ENCODE measurements around the gene COL18A1. TPM values are rescaled to one million over a fixed set of nuclear protein-coding genes. Genes with fewer than 3 reads are reported as not detected.

COL18A1 gene
- total RNA-seq, 1 experiment from 2014 or later = 838 TPM

DNA sequence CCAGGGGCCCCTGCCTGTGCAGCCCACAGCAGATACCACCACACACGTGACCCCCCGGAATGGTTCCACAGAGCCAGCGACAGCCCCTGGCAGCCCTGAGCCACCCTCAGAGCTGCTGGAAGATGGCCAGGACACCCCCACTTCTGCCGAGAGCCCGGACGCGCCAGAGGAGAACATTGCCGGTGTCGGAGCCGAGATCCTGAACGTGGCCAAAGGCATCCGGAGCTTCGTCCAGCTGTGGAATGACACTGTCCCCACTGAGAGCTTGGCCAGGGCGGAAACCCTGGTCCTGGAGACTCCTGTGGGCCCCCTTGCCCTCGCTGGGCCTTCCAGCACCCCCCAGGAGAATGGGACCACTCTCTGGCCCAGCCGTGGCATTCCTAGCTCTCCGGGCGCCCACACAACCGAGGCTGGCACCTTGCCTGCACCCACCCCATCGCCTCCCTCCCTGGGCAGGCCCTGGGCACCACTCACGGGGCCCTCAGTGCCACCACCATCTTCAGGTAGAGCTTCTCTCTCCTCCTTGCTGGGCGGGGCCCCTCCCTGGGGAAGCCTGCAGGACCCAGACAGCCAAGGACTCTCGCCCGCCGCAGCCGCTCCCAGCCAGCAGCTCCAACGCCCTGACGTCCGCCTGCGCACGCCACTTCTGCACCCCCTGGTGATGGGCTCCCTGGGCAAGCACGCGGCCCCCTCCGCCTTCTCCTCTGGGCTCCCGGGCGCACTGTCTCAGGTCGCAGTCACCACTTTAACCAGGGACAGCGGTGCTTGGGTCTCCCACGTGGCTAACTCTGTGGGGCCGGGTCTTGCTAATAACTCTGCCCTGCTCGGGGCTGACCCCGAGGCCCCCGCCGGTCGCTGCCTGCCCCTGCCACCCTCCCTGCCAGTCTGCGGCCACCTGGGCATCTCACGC lies 51.0 kb downstream of the COL18A1 start:
- in situ Hi-C loops (cut with HindIII; ENCODE audit: low pct_unique_long_range_greater_than_20kb, low sequenced_read_pairs) = no loop called here
- DNase-seq (ENCODE audit: low read depth) = no peak

DNA sequence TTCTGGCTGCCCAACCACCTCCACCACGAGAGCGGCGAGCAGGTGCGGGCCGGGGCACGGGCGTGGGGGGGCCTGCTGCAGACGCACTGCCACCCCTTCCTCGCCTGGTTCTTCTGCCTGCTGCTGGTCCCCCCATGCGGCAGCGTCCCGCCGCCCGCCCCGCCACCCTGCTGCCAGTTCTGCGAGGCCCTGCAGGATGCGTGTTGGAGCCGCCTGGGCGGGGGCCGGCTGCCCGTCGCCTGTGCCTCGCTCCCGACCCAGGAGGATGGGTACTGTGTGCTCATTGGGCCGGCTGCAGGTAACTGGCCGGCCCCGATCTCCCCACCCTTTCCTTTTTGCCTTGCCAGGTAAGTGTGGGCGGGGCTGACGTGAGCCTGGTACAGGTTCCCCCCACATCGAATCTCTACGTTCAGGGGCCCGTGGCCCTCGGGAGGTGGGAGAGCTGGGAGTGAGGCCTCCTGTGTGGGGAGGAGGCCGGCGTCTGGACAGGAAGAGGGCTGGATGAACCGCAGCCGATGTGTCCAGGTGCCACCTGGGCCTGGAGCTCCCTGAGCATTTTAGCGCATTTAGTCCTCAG lies 51.7 kb downstream of the COL18A1 start:
- in situ Hi-C loops (cut with HindIII; ENCODE audit: low pct_unique_long_range_greater_than_20kb, low sequenced_read_pairs) = no loop called here
- DNase-seq (ENCODE audit: low read depth) = no peak

DNA sequence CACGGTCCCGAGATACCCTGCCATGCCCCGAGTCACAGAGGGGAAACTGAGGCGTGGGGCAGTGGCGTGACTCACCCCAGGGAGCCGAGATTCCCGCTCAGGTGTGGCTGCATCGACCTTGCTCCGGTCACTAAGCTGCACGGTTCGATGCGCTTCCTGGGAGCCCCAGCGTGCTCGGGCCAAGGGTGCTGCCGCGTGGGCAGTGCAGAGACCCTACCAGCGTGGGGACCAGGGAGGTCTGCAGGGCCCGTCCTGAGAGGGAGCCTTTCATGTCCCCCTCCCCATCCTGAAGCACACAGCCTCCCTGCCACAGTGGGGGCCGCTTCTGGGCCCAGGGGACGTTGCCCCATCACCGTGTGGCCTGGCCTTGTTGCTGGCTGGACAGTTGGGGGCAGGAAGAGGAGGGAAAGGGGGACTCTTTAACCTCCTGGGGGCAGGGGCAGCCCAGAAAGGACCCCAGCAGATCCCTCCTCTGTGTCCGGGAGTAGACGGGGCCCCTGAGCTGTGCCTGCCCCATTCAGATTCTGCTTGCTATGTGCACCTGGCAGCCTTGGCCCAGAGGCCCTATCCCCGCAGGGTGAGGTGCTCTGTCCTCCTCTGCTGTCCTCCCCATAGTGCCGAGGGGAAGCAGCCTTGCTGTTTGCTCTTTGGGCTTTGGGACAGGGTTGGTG lies 52.3 kb downstream of the COL18A1 start:
- in situ Hi-C loops (cut with HindIII; ENCODE audit: low pct_unique_long_range_greater_than_20kb, low sequenced_read_pairs) = no loop called here
- no peak for DNase-seq (ENCODE audit: low read depth)

DNA sequence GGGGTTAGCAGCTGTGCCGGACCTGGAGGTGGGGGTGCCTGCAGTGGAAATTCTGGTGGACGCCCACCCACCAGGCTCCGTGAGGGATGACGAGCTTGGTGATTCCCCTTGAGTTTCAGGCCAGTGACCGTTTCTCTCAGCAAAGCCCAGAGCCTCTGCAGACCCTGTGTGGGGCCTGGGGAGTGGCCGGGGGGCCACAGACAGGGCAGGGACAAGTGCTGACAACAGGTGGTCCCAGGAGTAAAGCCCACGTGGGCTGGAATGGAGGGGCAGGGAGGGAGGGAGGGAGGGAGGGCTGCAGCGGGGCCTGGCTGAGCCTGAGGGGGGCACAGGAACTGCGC lies 52.8 kb downstream of the COL18A1 start:
- no peak for DNase-seq (ENCODE audit: low read depth)
- in situ Hi-C loops (cut with HindIII; ENCODE audit: low pct_unique_long_range_greater_than_20kb, low sequenced_read_pairs) = no loop called here

DNA sequence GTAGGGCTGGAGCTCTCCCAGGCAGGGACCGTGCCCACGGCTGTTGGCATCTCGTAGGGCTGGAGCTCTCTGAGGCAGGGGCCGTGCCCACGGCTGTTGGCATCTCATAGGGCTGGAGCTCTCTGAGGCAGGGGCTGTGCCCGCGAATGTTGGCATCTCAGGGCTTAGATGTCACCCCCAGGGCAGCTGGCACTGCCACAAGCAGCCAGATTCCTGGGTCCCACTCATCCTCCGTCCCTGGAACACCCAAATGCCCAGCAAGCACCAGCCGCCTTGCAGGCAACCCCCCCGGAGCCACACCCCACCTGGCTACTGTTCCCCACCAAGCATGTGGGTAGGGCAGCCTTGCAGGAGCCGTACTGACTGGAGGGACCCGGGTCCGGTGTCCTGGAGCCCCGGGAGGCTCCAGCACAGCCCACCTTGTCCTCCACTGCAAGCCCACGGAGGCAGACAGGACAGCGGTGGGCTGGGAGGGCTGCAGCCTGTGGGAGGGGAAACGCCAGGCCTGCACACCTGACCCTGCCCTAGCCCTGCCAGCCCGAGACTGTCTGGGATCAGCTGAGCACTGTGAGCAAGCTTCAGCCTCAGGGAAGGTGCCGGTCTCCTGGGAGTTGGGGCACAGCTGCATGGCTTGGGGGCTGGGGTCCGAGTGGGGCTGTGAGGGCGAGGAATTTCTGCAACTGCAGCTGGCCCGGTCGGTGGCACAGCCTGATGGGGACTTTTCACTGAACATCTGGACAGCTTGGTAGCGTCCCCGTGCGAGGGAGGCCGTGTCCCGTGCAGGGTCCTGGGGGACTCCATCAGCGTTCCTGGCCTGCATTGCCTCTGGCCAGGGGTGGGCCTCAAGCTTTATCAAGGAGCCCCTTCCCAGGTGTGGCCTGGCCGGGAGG lies 53.6 kb downstream of the COL18A1 start:
- no peak for DNase-seq (ENCODE audit: low read depth)
- in situ Hi-C loops (cut with HindIII; ENCODE audit: low pct_unique_long_range_greater_than_20kb, low sequenced_read_pairs) = no loop called here

DNA sequence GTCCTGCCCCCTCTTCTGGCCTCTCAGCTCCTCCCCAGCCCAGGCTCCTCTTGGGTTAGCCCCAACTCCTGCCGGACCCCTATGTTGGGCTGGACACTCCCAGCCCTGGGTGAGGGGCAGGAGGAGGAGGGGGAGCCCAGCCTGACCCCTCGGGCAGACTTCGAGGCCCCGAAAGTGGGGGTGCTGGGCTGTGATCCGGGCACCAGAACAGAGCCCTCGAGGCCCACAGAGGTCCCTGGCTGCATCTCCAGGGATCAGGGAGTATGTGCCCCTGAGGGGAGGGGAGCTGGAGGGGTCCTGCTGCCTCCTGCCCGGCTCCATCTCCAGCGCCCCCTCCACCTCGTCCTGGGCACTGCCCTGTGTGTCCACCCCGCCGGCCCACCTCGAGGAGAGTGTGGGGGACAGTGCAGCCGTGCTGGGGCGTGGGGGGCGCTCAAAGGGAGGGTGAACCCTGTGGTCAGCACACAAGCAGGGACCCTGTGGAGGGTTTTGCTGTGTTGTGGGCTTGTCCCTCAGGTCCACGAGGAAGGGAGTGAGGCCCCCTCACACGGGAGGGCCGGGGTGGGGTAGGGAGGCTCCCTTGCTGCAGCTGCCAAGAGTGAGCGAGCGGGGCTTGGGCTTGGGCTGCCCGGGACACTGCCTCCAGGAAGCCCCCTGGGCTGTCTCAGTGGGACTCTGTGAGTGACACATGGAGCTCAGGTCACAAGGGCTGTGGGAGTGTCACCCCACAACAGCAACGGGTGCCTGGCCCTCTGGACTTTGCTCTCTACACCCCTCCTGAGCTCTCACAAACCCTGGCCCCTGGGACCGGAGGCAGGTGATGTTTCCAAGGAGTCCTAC lies 54.4 kb downstream of the COL18A1 start:
- no peak for DNase-seq (ENCODE audit: low read depth)
- in situ Hi-C loops (cut with HindIII; ENCODE audit: low pct_unique_long_range_greater_than_20kb, low sequenced_read_pairs) = no loop called here

DNA sequence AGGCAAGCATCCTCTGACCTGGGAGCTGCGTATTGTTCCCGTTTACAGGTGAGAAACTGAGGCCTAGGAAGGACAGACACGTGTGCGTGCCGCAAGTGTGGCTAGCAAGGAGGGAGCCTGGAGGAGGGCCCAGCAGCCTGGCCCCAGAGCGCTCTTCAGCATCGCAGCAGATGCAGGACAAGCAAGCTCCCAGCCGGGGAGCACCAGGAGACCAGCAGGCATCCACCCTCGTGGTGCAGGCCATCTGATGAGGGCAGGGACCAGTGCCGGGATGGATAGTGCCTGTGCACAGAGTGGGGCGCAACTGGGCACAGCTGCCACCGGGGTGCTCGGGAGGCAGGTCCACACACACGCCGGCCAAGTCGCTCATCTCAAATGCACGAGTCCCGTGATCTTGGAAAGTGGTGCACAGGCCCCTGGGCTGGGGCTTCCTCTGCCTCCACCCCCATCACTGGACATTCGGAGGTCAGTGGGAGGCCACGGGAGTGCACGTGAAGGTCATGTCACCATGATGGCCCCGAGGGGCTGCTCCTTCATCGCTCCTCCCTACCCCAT lies 55.1 kb downstream of the COL18A1 start:
- in situ Hi-C loops (cut with HindIII; ENCODE audit: low pct_unique_long_range_greater_than_20kb, low sequenced_read_pairs) = no loop called here
- DNase-seq (ENCODE audit: low read depth) = no peak

DNA sequence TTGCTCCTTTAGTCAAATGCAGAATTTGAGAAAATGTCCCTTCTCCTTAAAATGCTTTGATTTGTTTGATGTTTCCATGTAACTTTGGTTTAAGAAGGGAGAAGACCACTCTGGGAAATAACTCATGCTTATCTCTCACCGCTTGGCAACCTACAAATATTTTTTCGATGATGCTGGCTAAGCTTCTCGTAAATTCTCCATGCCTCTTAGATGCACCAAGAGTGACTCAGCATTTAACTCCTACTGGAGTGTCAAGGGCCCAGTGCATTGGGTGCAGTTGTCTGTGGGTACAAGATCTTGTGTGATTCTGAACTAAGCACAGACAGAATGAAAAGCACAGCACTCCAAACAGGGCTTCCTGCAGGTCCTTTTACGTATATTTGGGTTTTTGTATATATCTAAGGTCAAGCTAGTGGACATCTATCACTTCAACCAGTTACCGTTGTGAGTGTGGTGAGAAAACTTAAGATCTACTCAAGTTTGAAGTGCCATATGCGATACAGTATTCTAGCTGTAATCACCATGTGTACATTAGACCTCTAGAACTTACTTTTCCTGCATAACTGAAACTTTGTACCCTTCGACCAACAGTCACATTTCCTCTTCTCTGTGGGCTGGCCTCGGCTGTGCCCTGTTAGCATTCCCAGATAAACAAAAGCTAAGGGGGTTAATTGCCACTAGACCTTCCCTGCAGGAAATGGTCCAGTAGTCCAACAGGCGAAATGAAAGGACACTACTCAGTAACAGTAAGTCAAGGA lies 55.8 kb downstream of the COL18A1 start:
- DNase-seq (ENCODE audit: low read depth) = peak; percentile 50
- in situ Hi-C loops (cut with HindIII; ENCODE audit: low pct_unique_long_range_greater_than_20kb, low sequenced_read_pairs) = no loop called here

DNA sequence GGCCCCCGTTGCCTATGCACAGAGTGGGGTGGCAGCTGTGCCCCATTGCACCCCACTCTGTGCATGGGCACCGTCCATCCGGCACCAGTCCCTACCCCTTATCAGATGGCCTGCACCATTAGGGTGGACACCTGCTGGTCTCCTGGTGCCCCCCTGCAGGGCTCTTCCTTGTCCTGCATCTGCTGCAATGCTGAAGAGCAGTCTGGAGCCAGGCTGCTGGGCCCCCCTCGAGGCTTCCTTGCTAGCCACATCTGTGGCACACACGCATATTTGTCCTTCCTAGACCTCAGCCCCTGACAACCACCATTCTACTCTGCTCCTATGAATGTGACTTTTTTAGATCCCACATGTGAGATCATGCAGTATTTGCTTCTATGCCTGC lies 56.4 kb downstream of the COL18A1 start:
- in situ Hi-C loops (cut with HindIII; ENCODE audit: low pct_unique_long_range_greater_than_20kb, low sequenced_read_pairs) = no loop called here

DNA sequence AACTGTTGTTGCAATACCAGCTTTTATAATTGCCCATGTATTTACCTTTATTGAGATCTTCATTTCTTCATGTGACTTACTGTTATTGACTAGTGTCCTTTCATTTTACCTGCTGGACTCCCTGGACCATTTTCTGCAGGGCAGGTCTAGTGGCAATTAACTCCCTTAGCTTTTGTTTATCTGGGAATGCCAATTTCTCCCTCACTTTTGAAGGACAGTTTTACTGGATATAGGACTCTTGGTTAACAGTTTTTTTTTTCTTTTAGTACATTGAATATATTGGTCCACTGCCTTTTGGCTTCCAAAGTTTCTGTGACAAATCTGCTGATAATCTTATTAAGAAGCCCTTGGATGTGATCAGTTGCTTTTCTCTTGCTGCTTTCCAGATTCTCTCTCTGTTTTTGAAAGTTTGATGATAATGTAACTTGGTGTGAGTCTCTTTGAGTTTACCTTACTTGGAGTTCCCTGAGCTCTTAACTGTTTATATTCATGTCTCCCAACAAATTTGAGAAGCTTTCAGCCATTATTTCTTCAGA lies 56.9 kb downstream of the COL18A1 start:
- no peak for DNase-seq (ENCODE audit: low read depth)
- in situ Hi-C loops (cut with HindIII; ENCODE audit: low pct_unique_long_range_greater_than_20kb, low sequenced_read_pairs) = no loop called here

More for the DNA sequence above, 56.4 kb downstream of the COL18A1 start:
- no peak for DNase-seq (ENCODE audit: low read depth)

DNA sequence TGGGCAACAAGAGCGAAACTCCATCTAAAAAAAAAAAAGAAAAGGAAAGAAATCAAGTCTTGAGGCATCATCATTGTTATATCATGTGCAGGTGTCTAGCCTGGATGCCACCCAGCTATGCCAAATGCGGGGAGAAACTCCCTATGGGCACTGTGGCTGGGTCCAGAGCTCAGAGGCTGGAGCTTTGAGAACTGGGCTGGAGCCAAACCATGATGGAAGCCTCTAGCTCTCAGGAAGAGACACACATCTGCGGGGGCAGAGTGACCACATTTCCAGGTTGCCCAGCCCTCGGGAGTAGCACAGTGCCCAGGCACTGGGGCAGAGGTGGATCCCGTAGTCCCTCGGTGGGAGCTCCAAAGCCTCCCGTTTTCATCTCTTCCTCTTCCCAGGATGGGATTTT lies 58.9 kb downstream of the COL18A1 start:
- in situ Hi-C loops (cut with HindIII; ENCODE audit: low pct_unique_long_range_greater_than_20kb, low sequenced_read_pairs) = no loop called here
- DNase-seq (ENCODE audit: low read depth) = no peak

DNA sequence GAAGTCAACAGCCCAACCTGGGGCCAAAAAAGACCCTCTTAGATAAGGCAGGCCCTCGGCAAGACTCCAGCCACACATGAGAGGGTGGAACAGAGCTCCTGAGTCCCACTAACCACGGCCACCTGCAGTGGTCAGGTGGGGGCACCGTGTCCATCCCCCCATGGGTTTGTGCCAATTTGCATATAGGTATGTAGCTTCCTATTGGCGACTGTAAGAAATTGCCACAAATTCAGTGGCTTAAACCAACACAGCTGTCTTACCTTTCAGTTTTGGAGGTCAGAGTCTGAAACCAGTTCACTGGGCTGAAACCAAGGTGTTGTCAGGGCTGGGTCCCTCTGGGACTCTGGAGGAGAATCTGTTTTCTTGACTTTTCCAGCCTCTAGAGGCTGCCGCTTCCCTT lies 59.3 kb downstream of the COL18A1 start:
- in situ Hi-C loops (cut with HindIII; ENCODE audit: low pct_unique_long_range_greater_than_20kb, low sequenced_read_pairs) = no loop called here
- DNase-seq (ENCODE audit: low read depth) = no peak

DNA sequence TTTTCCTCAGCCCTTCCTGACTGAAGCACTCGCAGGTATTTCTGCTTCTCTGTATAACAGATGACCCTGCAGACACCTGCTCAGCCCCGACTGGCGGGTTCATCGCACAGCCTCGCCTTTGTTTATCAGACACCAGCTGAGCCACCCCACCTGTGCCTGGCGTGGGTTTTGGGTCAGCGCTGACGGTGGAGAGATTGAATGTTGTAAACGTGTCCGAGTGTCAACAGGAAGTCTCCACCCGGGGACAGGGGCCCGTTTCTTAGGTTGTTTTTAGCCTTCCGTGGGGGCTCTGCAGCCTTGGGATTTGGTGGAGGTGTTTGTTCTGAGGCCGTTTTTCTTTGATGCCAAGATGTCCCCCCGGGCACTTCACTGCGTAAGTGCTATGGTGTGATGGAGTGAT lies 60.1 kb downstream of the COL18A1 start:
- in situ Hi-C loops (cut with HindIII; ENCODE audit: low pct_unique_long_range_greater_than_20kb, low sequenced_read_pairs) = no loop called here
- no peak for DNase-seq (ENCODE audit: low read depth)

DNA sequence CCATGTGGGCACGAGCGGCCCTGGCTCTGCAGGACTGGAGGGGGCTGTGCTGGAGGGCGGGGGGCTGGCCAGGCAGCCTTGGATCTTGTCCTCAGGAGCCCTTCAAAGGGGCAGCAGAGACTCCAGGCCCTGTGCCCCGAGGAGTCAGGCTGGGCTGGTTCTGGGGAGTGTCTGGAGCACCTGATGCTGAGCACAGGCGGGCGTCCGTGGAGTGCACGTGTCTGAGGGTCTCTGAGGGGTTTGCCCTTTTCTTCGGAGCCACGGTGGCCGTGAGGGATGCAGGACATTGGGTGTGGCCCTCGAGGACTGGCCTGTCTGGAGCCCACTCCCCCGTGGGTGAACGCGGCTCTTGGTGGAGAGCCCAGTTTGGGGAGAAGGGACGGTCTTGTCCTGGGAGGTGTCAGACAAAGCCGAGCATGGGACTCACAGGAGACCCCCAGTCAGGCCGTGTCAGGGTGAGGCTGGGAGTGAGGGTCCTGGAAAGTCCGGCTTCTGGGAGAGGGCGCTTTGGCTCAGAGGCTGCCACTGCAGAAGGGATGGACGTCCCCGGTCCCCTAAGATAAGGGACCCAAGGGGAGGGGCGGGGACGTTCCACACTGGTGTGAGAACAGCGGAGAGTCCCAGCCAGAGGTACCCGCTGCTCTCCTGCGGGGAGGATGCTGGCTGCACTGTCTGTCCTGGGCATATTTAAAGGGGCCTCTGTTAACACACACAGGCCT lies 60.8 kb downstream of the COL18A1 start:
- DNase-seq (ENCODE audit: low read depth) = no peak
- in situ Hi-C loops (cut with HindIII; ENCODE audit: low pct_unique_long_range_greater_than_20kb, low sequenced_read_pairs) = no loop called here

DNA sequence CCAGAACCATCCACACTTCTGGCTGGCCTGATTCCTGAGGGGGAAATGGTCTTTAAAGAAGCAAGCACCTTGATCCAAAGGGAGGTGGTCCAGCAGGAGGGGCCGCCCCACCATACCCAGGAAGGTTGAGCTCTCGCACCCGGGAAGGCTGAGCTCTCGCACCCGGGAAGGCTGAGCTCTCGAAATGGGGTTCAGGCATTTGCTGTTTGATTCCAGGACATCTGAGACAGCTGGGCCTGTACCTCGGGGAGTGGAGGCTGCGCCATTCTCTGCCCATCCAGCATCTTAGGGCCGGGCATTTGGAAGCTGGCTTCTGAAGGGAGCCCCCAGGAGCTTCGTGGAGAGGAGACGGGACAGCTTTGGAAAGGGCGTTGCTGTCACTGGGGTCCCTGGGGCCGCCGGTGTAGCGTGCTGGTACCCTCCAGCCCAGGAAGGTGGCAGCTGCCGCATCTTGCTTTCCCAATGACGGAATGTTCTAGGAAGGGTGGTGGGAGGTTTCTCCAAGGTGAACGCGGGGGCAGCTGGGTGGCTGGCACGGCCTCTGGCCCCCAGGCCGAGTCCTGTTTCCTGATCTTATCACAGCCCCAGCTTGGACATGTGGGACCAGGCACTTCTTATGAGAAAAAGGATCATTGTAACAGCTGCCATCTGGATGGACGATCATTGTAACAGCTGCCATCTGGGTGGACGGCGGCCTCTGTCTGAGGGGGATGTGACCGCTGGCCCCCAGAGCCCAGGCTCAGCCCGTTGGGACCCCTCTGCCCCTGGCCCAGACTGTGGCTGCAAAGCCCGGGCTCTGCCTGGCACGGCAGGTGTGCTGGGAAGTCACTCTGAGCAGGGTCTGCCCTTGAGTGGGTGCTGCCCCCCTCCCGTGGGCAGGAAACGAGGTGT lies 61.6 kb downstream of the COL18A1 start:
- DNase-seq (ENCODE audit: low read depth) = no peak
- in situ Hi-C loops (cut with HindIII; ENCODE audit: low pct_unique_long_range_greater_than_20kb, low sequenced_read_pairs) = no loop called here

Data from Caki2 (cell line).